HCT116 (cell line): Measurements from ENCODE around the gene ATP2B3. TPM values are rescaled to one million over a fixed set of nuclear protein-coding genes. Genes with fewer than 3 reads are reported as not detected.

Experiments
- ATAC-seq: fragments of 200-7000 bp; cut with Tn5 transposase; 2 replicates; pipeline ENCODE4 v1.9.1; 2020; ENCODE audit warnings: mild to moderate bottlenecking, moderate library complexity
- BruUV-seq: library from RNA; stranded (reverse); fragments of 400-500 nt; replicated peaks from 2 replicates; lab custom pipeline; 2021; lab: Mats Ljungman, UMichigan
- CTCF ChIA-PET: fragments of 300-600 bp; sonication (Branson Sonifier 250); formaldehyde crosslinking; loops from one replicate; lab custom pipeline; 2021; ENCODE audit warnings: antibody characterized with exemption; lab: Charles Lee
- POLR2A ChIA-PET: fragments of 300-600, 350-600 bp; sonication (Branson Sonifier 250); formaldehyde crosslinking; loops from one replicate; lab custom pipeline; 2021; ENCODE audit warnings: antibody characterized with exemption; lab: Charles Lee
- RAD21 ChIA-PET, 2 experiments: fragments of 300-600 bp; sonication (Branson Sonifier 250); formaldehyde crosslinking; loops; one replicate each; lab custom pipeline; 2023; ENCODE audit warnings: low total read pairs in 2 of 2; ENCODE audit not compliant: uncharacterized antibody in 2 of 2, unreplicated experiment in 2 of 2, low non-redundant PET in 1 of 2; lab: Charles Lee
- DNase-seq: peaks from one replicate; pipeline ENCODE4 v3.0.0-alpha.2; 2010; ENCODE audit warnings: low read depth, low spot score
- H2AFZ ChIP-seq: fragments of 200-600 bp; shearing (Covaris generic), sonication (generic); 2 replicates; pipeline ENCODE4 v1.6.1; 2017; ENCODE audit warnings: low read depth, mixed run types, mixed read lengths, antibody characterized with exemption, low read length; ENCODE audit not compliant: poor library complexity, severe bottlenecking
- H3K27ac ChIP-seq: 2 replicates; pipeline ENCODE4 v1.5.1; 2012; ENCODE audit warnings: low read depth, low read length
- H3K27me3 ChIP-seq: fragments of 200-600 bp; sonication (generic); 2 replicates; pipeline ENCODE4 v1.6.1; 2016; ENCODE audit warnings: mixed run types, low read length, mixed read lengths; ENCODE audit not compliant: insufficient read depth
- H3K36me3 ChIP-seq, 2 experiments: fragments of 200-500 bp in 1 of 2; fragments of 200-600 bp in 1 of 2; sonication (Bioruptor generic) in 1 of 2; sonication (generic) in 1 of 2; 2 replicates each; pipeline versions ENCODE4 v1.5.1 to v1.6.1; 2014 to 2016; ENCODE audit warnings: low read length in 2 of 2, inconsistent platforms in 1 of 2, mixed read lengths in 1 of 2, mixed run types in 1 of 2; ENCODE audit not compliant: insufficient read depth in 2 of 2, control insufficient read depth in 1 of 2
- H3K4me1 ChIP-seq, 2 experiments: fragments of 200-600 bp in 1 of 2; sonication (generic) in 1 of 2; 2 replicates each; pipeline versions ENCODE4 v1.5.1 to v1.6.1; 2012 to 2017; ENCODE audit warnings: low read length in 2 of 2, inconsistent platforms in 1 of 2, mild to moderate bottlenecking in 1 of 2, mixed read lengths in 1 of 2, mixed run types in 1 of 2, moderate library complexity in 1 of 2; ENCODE audit not compliant: insufficient read depth in 2 of 2, control insufficient read depth in 1 of 2
- H3K4me2 ChIP-seq: fragments of 200-600 bp; sonication (generic); 2 replicates; pipeline ENCODE4 v1.6.1; 2017; ENCODE audit warnings: mixed run types, low read length, mixed read lengths
- H3K4me3 ChIP-seq, 2 experiments: fragments of 200-600 bp in 1 of 2; sonication (generic) in 1 of 2; replicated peaks in 1 of 2; 2 replicates each; pipeline ENCODE4 v1.5.1; 2011 to 2016; ENCODE audit warnings: low read length in 2 of 2, control low read depth in 1 of 2, low read depth in 1 of 2, mild to moderate bottlenecking in 1 of 2, mixed read lengths in 1 of 2, mixed run types in 1 of 2
- H3K79me2 ChIP-seq: fragments of 200-600 bp; sonication (generic); 2 replicates; pipeline ENCODE4 v1.6.1; 2017; ENCODE audit warnings: mild to moderate bottlenecking, mixed run types, low read length, moderate library complexity, mixed read lengths; ENCODE audit not compliant: insufficient read depth
- H3K9ac ChIP-seq: fragments of 200-600 bp; sonication (generic); 2 replicates; pipeline ENCODE4 v1.6.1; 2016; ENCODE audit warnings: low read length, mixed read lengths
- H3K9me2 ChIP-seq: fragments of 200-600 bp; sonication (generic), shearing (Covaris generic); 2 replicates; pipeline ENCODE4 v1.6.1; 2017; ENCODE audit warnings: mixed run types, mild to moderate bottlenecking, moderate library complexity; ENCODE audit not compliant: insufficient read depth
- H3K9me3 ChIP-seq, 2 experiments: fragments of 200-500 bp in 1 of 2; fragments of 200-600 bp in 1 of 2; sonication (Bioruptor generic) in 1 of 2; sonication (generic) in 1 of 2; 2 replicates each; pipeline ENCODE4 v1.6.1; 2014 to 2017; ENCODE audit warnings: low read length in 2 of 2, mixed read lengths in 2 of 2, inconsistent platforms in 1 of 2, low read depth in 1 of 2, mild to moderate bottlenecking in 1 of 2, mixed run types in 1 of 2, moderate library complexity in 1 of 2; ENCODE audit not compliant: control insufficient read depth in 1 of 2, insufficient read depth in 1 of 2
- H4K20me1 ChIP-seq: fragments of 200-600 bp; sonication (generic), shearing (Covaris generic); 2 replicates; pipeline ENCODE4 v1.6.1; 2017; ENCODE audit warnings: mixed run types, mild to moderate bottlenecking, moderate library complexity; ENCODE audit not compliant: insufficient read depth
- CBX3 ChIP-seq: IDR thresholded peaks from 2 replicates; pipeline ENCODE4 v1.6.1; 2012; ENCODE audit warnings: low read depth
- CTCF ChIP-seq, 3 experiments: fragments of 200-600 bp in 1 of 3; sonication (generic) in 1 of 3; IDR thresholded peaks in 2 of 3; conservative IDR thresholded peaks in 1 of 3; 2 replicates each; pipeline ENCODE4 v1.5.1; 2012 to 2017; ENCODE audit warnings: low read depth in 2 of 3, low read length in 2 of 3, antibody characterized with exemption in 1 of 3, borderline replicate concordance in 1 of 3, control low read depth in 1 of 3, mild to moderate bottlenecking in 1 of 3, mixed read lengths in 1 of 3, mixed run types in 1 of 3, moderate library complexity in 1 of 3; ENCODE audit not compliant: insufficient read depth in 1 of 3
- EGR1 ChIP-seq: IDR thresholded peaks from 2 replicates; pipeline ENCODE4 v1.6.1; 2012; ENCODE audit warnings: low read depth
- POLR2A ChIP-seq: IDR thresholded peaks from 2 replicates; pipeline ENCODE4 v1.7.0; 2011; ENCODE audit warnings: borderline replicate concordance; ENCODE audit not compliant: insufficient read depth, insufficient read length; ENCODE audit errors: extremely low read depth
- ZBTB33 ChIP-seq: IDR thresholded peaks from 2 replicates; pipeline ENCODE4 v1.6.1; 2011; ENCODE audit warnings: mild to moderate bottlenecking, low read length, moderate library complexity; ENCODE audit not compliant: insufficient replicate concordance; ENCODE audit errors: extremely low read depth
- ZNF274 ChIP-seq: fragments of 200-500 bp; sonication (Bioruptor generic); IDR thresholded peaks from 2 replicates; pipeline ENCODE4 v1.6.1; 2014; ENCODE audit warnings: mild to moderate bottlenecking, low read depth, low read length, inconsistent platforms
- intact Hi-C: fragments of 100-400 bp; cut with micrococcal nuclease; formaldehyde crosslinking; loops from 2 replicates; pipeline ENCODE4 v1.10.0; 2022
- total RNA-seq: library from RNA; stranded (reverse); gene quantifications from one replicate; pipeline ENCODE4 v1.2.1, GENCODE V29; 2021; ENCODE audit not compliant: unreplicated experiment
- TF ChIP-seq, protein P1 (sequence below): IDR thresholded peaks from 2 replicates; pipeline ENCODE4 v1.6.1; 2012; ENCODE audit warnings: low read depth

ATP2B3 gene
- total RNA-seq, 1 experiment from 2014 or later: not detected

- Histone ChIP-seq H3K79me2 (no peaks in the 10 kb centered on the region), H2AFZ (no peak overlapping the region), H4K20me1 (no peaks in the 10 kb centered on the region), H3K9me2 (no peaks in the 10 kb centered on the region), H3K4me1 (no peaks in the 10 kb centered on the region), H3K27me3 (no peaks in the 10 kb centered on the region), H3K4me3 (no peak overlapping the region), H3K4me2 (no peak overlapping the region), H3K9ac (no peak overlapping the region), H3K9me3 (no peaks in the 10 kb centered on the region)
- ChIA-PET POLR2A (no interaction called here), RAD21 (no interaction called here)
- TF ChIP-seq CBX3 (no peak), ZBTB33 (no peak), POLR2A (no peak), CTCF (IDR thresholded peaks at IDR 0.05 in 2 of 3, conservative IDR thresholded peaks at IDR 0.05 in 1 of 3; ENCODE audit: borderline replicate concordance in 1 of 3, insufficient read depth in 1 of 3, low read depth in 2 of 3, low read length in 2 of 3) (no peak), ZNF274 (no peak), EGR1 (no peak)
- TF ChIP-seq, protein P1, sequence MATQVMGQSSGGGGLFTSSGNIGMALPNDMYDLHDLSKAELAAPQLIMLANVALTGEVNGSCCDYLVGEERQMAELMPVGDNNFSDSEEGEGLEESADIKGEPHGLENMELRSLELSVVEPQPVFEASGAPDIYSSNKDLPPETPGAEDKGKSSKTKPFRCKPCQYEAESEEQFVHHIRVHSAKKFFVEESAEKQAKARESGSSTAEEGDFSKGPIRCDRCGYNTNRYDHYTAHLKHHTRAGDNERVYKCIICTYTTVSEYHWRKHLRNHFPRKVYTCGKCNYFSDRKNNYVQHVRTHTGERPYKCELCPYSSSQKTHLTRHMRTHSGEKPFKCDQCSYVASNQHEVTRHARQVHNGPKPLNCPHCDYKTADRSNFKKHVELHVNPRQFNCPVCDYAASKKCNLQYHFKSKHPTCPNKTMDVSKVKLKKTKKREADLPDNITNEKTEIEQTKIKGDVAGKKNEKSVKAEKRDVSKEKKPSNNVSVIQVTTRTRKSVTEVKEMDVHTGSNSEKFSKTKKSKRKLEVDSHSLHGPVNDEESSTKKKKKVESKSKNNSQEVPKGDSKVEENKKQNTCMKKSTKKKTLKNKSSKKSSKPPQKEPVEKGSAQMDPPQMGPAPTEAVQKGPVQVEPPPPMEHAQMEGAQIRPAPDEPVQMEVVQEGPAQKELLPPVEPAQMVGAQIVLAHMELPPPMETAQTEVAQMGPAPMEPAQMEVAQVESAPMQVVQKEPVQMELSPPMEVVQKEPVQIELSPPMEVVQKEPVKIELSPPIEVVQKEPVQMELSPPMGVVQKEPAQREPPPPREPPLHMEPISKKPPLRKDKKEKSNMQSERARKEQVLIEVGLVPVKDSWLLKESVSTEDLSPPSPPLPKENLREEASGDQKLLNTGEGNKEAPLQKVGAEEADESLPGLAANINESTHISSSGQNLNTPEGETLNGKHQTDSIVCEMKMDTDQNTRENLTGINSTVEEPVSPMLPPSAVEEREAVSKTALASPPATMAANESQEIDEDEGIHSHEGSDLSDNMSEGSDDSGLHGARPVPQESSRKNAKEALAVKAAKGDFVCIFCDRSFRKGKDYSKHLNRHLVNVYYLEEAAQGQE: no peak
- TF ChIP-seq, all 23 proteins: peak for 0
- BruUV-seq: no TSS peak
- CTCF ChIA-PET: no interaction called here
- no peak for ATAC-seq
- Histone ChIP-seq H3K27ac (no peak overlapping the region), H3K36me3 (no peaks in the 10 kb centered on the region)
- no peak for DNase-seq
- intact Hi-C loops: loop anchor here (10.0 kb wide), 1 partner anchor 465 kb away; no protein-coding TSS in a partner anchor
Measured at GRCh38 chrX:153499876-153500275, 17.6 kb upstream of the ATP2B3 start.
